ENCODE data around the gene SNF8. TPM values are rescaled to one million over a fixed set of nuclear protein-coding genes. Genes with fewer than 3 reads are reported as not detected.
A peak's percentile ranks its signal among the peaks of the same experiment; 100 is the strongest.
"Not testable (repeated sequence)": the region's sequence is repeated elsewhere in the genome, so short reads cannot be mapped to it uniquely, and the experiment has no call there.

The SNF8 gene
- total RNA-seq, 4 donors from 2014 or later: 60.2 to 80.9 (median 66.4) TPM

GRCh38 chr17:48952904-48953303 lies 8.3 kb upstream of the SNF8 start:
- Histone ChIP-seq H3K4me1 (no peaks in the 10 kb centered on the region), H3K4me3 (no peak overlapping the region), H3K27ac (no peak overlapping the region), H3K36me3 (no peaks in the 10 kb centered on the region), H3K27me3 (no peaks in the 10 kb centered on the region), H3K9me3 (no peaks in the 10 kb centered on the region)
- DNase-seq: no peak
- TF ChIP-seq POLR2A (IDR thresholded peaks at IDR 0.05) (no peak), CTCF (IDR thresholded peaks at IDR 0.05) (no peak)

- Histone ChIP-seq H3K36me3 (no peaks in the 10 kb centered on the region), H3K4me1 (no peaks in the 10 kb centered on the region), H3K27ac (no peak overlapping the region), H3K27me3 (no peaks in the 10 kb centered on the region), H3K9me3 (no peaks in the 10 kb centered on the region), H3K4me3 (no peak overlapping the region)
- TF ChIP-seq POLR2A (IDR thresholded peaks at IDR 0.05) (no peak), CTCF (IDR thresholded peaks at IDR 0.05) (no peak)
- DNase-seq: no peak
Observed at GRCh38 chr17:48951572-48951971, 6.9 kb upstream of the SNF8 start.

GRCh38 chr17:48945261-48945651 lies 614 bp upstream of the SNF8 start:
- H3K9me3 ChIP-seq, DNase-seq, H3K27me3 ChIP-seq: not testable (repeated sequence)
- Histone ChIP-seq H3K27ac (peak overlapping the region; percentile 77 to 86 (median 84)), H3K4me1 (peaks cover 0 to 21% (median 12%) of the 10 kb centered on the region in 4 donors), H3K36me3 (peaks cover 0 to 10% (median 0%) of the 10 kb centered on the region in 3 donors), H3K4me3 (peak overlapping the region; percentile 75 to 85 (median 82))

GRCh38 chr17:48933035-48933434 lies 11.6 kb downstream of the SNF8 start:
- no peak for DNase-seq
- no peaks in the 10 kb centered on the region for H3K4me1 ChIP-seq
- H3K36me3 ChIP-seq: peaks cover 0 to 98% (median 3%) of the 10 kb centered on the region in 3 donors
- H3K4me3 ChIP-seq: no peak overlapping the region
- no peaks in the 10 kb centered on the region for H3K9me3 ChIP-seq
- no peak for TF ChIP-seq CTCF (IDR thresholded peaks at IDR 0.05)
- TF ChIP-seq POLR2A (IDR thresholded peaks at IDR 0.05): no peak
- H3K27ac ChIP-seq: no peak overlapping the region
- H3K27me3 ChIP-seq: no peaks in the 10 kb centered on the region

GRCh38 chr17:48930435-48930873 lies 14.2 kb downstream of the SNF8 start:
- H3K27ac ChIP-seq: no peak overlapping the region
- peaks cover 0 to 96% (median 0%) of the 10 kb centered on the region in 3 donors for H3K36me3 ChIP-seq
- DNase-seq: no peak
- TF ChIP-seq POLR2A (IDR thresholded peaks at IDR 0.05) (no peak), CTCF (IDR thresholded peaks at IDR 0.05) (no peak)
- no peaks in the 10 kb centered on the region for H3K27me3 ChIP-seq
- no peaks in the 10 kb centered on the region for H3K9me3 ChIP-seq
- H3K4me3 ChIP-seq: no peak overlapping the region
- no peaks in the 10 kb centered on the region for H3K4me1 ChIP-seq

- no peak for TF ChIP-seq POLR2A (IDR thresholded peaks at IDR 0.05)
- TF ChIP-seq CTCF (IDR thresholded peaks at IDR 0.05): no peak
- no peak overlapping the region for H3K4me3 ChIP-seq
- H3K27me3 ChIP-seq: no peaks in the 10 kb centered on the region
- H3K36me3 ChIP-seq: peaks cover 0 to 97% (median 0%) of the 10 kb centered on the region in 3 donors
- H3K27ac ChIP-seq: no peak overlapping the region
- H3K4me1 ChIP-seq: no peaks in the 10 kb centered on the region
- DNase-seq: no peak
- no peaks in the 10 kb centered on the region for H3K9me3 ChIP-seq
Observed at GRCh38 chr17:48929812-48930165, 14.9 kb downstream of the SNF8 start.

Measured in Peyer's patch (tissue), 4 donors.